Adipose tissue (tissue), 3 donors: Measurements from ENCODE around the gene CAB39. TPM values are rescaled to one million over a fixed set of nuclear protein-coding genes. Genes with fewer than 3 reads are reported as not detected.

Experiments
- H3K27ac ChIP-seq: one replicate; pipeline ENCODE4 v1.5.1; 2013; ENCODE audit warnings: low read depth, low read length
- WGBS, 3 donors: extraction: QIAGEN DNeasy Blood & Tissue Kit; methylation state at CpG; one replicate each; pipeline ENCODE4 v1.1.7; 2013; 5-methylcytosine and 5-hydroxymethylcytosine counted together
- polyA plus RNA-seq, 3 donors: library from polyadenylated mRNA; stranded (reverse); fragments of 200-250 nt; gene quantifications; one replicate each; pipeline ENCODE4 v1.2.3, GENCODE V29; 2013
- donor health status: healthy with polysubstance abuse.
- donor health status: Bipolar disorder and iron deficiency.
- donor health status: healthy.

Gene CAB39
- polyA plus RNA-seq, 3 donors, result 12.3 to 40.7 (median 37.3) TPM

DNA sequence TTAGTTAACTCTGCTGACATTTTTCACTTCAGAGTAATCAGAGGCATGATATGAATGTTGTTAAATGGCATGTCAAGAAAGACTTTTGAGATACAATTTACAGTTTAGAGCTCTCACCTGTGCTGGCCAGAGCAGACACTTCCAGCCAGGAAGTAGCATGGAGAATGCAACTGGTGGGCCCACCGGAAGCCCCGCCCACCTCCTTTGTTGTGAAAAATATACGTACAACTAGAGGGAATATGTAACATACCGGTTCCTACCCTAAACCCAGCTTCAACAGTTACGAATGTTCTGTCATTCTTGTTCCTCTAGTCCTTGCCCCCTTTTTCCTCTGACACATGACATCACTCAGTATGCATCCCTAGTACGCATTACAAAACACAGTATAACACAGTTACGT, 81.9 kb downstream of the CAB39 start:
- 64 to 91% (median 71%) methylated on average over 7 of the region's 7 CpGs for WGBS, 3 donors
- no peak overlapping the region for H3K27ac ChIP-seq

DNA sequence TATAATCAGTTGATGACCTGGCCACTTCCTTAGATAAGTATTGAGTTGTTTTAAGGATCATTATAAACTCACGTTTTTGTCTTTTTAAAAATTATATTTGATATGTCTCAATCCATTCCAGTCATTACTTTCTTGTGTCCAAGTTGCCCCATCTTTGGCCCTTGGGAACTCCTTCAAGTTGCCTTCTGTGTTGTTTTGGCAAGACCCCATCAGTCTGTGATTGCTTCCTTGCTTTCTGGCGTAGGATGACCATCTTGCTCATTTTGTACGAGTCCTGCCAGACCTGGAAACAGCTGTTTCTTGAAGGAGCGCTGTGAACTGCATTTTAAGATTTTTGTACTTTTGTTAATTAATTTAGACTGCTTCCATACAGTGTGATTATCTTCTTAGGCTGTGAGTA, 83.2 kb downstream of the CAB39 start:
- no peak overlapping the region for H3K27ac ChIP-seq
- 51 to 77% (median 57%) methylated on average over 4 of the region's 4 CpGs for WGBS, 3 donors

DNA sequence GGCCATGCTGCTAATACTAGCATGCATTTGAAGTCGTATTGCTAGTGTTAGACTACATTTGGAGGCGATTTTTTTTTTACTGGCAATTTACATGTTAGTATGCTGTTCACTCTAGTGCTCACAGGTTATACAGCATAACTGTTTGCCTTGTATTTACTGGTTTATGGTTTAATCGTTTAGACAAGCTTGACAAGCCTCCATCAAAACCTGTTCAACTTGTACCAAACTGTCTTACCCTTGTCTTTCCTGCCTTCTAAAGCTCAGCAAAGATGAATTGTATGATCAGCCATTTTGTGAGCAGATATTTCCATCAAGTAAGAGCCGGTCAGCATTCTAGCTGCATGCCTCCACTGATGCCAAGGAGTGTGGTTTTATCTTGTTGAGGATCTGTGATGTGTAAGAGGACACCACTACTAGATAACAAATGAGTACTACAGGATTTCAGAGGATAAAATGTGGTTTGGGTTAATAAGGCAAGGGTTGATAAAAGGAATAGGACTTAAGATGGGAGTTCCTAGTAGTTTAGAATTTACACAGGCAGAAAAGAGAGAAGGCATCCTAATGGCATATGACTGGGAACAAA, 83.7 kb downstream of the CAB39 start:
- H3K27ac ChIP-seq, result no peak overlapping the region
- 77 to 85% (median 79%) methylated on average over 4 of the region's 4 CpGs for WGBS, 3 donors

DNA sequence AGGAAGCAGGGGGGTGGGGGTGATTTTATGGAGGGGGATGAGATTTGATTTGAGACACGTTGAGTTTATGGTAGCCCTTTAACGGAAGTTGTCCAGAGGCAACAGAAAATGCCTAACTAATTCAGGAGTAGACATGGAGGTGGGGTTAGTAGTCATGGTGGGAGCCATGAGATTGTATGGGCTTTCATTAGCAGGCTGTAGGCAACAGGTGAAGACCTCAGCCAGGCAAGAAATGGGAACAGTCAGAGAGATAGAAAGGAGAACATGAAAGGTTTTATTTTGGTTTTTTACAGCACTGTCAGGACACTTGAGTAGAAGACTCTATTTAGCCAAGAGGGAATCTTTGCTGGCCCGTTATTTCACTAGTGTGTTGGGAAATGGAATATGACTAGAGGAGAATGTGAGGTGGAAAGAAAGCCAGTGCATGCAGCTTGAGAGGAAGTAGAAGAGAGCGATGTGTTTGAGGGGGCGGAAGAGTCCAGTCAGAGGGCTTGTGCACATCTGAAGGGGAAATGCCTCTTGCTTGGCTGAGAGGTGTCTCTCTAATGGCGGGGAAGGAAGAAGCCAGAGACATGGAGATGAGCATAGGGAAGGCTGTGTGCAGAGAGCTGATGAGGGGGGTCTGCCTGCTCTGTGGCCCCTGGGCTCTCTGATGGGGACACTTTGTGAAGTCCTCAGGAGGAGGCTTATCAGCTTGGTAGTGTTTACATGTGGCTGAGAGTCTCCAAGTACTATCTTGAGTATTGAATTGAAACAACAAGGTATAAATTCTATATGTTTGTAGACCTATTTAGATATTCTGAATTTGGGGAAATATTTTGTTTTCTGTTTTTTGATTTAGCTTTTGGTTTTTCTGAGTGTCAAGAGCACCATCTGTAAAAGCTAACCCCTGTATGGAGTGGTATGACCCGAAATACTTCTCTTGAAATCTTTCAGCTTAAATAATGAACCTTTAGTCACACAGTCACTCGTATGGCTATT, 85.2 kb downstream of the CAB39 start:
- WGBS, 3 donors, result 55 to 77% (median 64%) methylated on average over 8 of the region's 8 CpGs
- H3K27ac ChIP-seq, result no peak overlapping the region

GRCh38 chr2:230798769-230799399, 86.2 kb downstream of the CAB39 start:
- 38 to 45% (median 41%) methylated on average over 4 of the region's 4 CpGs for WGBS, 3 donors
- H3K27ac ChIP-seq, result no peak overlapping the region

DNA sequence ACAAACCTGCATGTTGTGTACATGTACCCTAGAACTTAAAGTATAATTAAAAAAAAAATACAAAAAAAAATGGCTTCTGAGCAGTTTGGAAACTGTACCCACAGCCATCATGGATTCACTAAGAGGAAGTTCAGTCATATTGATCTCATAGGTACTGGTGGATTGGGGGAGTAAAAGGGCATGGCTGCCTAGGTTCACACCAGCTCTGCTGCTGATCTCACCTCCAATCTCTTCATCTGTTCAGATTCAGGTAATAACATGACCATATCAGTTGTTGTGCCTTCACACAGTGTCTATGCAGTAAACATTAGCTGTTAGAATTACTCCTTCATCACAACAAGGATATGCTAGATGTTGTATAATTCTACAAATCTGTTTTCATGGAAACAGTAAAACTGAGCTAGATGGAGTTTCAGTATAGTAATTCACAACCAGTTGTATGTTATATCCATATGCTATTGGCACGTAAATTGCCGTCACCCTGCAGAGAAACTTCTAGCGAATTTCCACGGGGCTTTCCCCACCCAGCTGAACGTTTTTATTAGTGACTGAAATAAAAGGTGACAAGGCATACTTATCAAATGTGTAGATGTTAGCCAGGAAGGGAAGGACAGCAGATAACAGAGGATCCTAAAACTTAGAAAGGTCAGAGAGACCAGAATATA, 92.8 kb downstream of the CAB39 start:
- 86 to 91% (median 86%) methylated on average over 5 of the region's 5 CpGs for WGBS, 3 donors
- H3K27ac ChIP-seq, result no peak overlapping the region

- WGBS, 3 donors, result 47 to 73% (median 51%) methylated on average over 3 of the region's 3 CpGs
- no peak overlapping the region for H3K27ac ChIP-seq
Observed at GRCh38 chr2:230807729-230808128, 95.1 kb downstream of the CAB39 start.

DNA sequence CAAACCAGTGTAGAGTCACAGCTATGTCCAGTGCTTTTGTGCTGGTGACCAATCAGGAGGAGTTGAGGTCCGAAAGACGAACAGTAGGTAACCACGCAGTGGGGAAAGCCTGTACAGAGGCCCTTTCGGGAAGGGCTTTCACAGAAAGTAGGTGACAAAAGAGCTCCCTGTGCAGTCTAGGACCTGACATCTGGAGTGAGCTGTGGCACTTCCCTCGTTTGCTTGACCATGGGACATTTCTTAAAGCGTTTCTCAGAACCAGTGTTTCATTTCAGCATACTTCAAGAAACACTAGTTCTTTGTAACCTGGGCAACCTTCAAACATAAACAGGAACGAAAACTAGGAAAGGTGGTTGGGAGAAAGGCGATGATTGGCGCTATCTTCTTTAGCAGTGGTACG, 96.4 kb downstream of the CAB39 start:
- WGBS, 3 donors, result 86 to 92% (median 92%) methylated on average over 10 of the region's 10 CpGs
- no peak overlapping the region for H3K27ac ChIP-seq

GRCh38 chr2:230809677-230810251, 97.1 kb downstream of the CAB39 start:
- no peak overlapping the region for H3K27ac ChIP-seq
- 86 to 89% (median 88%) methylated on average over 8 of the region's 8 CpGs for WGBS, 3 donors

DNA sequence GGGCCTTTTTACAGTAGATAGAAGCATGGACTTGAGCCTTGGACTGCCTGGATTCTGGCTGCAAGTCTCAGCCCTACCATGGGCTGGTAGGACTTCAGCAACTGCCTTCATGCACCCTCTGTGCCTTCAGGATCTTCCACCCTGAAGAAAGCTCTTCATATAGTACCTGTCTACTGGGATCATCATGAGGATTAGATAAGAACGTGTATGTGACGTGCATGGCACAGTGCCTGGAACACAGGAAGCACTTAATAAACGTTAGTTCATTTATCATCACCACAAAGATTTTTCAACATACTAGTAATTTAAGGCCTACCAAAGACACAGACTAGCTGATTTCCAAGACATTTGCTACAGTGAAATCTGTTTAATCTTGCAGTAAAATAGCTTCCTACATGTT, 98.9 kb downstream of the CAB39 start:
- WGBS, 3 donors, result 35 to 61% (median 61%) methylated on average over 3 of the region's 3 CpGs
- H3K27ac ChIP-seq, result no peak overlapping the region

GRCh38 chr2:230812033-230812432, 99.4 kb downstream of the CAB39 start:
- no peak overlapping the region for H3K27ac ChIP-seq

DNA sequence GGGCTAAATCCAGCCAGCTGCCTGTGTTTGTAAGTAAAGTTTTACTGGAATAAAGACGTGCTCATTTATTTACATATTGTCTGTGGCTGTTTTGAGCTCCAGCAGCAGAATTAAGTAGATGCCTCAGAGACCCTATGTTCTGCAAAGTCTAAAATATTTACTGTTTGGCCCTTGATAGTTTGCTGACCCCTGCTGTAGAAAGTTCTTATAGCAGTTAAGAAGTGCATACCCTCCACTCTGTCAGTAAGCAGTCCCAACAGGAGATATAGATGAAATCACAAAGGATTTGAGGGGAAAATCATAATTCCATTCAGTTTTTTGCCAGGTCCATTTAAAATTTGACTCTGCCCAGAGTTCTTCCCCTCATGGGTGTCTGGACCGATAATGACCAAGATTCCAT, 102.0 kb downstream of the CAB39 start:
- WGBS, 3 donors, result 78 to 87% (median 86%) methylated on average over 2 of the region's 2 CpGs

More at GRCh38 chr2:230812033-230812432, 99.4 kb downstream of the CAB39 start:
- 92 to 96% (median 93%) methylated on average over 6 of the region's 6 CpGs for WGBS, 3 donors

GRCh38 chr2:230815088-230815487, 102.4 kb downstream of the CAB39 start:
- 80 to 89% (median 83%) methylated on average over 3 of the region's 3 CpGs for WGBS, 3 donors
- H3K27ac ChIP-seq, result no peak overlapping the region

More for the DNA sequence above, 102.0 kb downstream of the CAB39 start:
- no peak overlapping the region for H3K27ac ChIP-seq

- 42 to 82% (median 79%) methylated on average over 7 of the region's 7 CpGs for WGBS, 3 donors
- H3K27ac ChIP-seq, result no peak overlapping the region
Observed at GRCh38 chr2:230816735-230817134, 104.1 kb downstream of the CAB39 start.

- H3K27ac ChIP-seq, result no peak overlapping the region
- WGBS, 3 donors, result 85 to 100% (median 93%) methylated on average over 1 of the region's 1 CpG
Observed at GRCh38 chr2:230819433-230819832, 106.8 kb downstream of the CAB39 start.

DNA sequence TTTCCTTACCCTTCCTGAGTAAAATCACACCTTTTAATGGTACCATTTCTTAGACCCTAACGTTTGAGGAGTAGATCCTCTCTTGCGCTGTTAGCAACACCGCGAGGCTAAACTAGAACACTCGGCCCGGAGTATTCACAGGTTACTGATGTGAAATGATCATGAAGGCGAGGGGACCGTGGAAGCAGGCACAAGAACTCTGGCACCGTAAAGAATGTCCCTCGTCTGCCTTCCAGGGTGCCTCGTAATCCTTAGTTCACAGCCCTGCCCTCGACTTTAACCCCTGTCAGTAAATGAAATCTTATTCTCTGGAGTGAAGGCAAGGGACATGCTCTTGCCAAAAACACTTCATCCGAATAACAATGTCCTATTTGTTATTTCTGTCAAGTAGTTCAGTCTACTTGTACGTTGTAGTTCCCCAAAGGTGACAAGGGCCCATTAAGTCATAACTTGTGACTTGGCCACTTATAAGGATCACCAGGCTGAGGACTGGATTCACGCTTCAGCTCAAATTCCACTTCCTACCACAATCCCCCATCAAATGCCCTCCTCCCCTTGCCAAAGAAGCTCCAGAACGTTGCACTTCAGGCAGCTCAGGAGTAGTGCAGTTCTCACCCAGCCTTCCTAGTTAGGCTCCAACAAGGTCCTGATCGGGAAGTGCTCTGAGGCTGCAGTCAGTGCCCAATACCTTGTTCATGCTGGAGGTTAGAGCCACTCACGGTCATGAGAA, 108.8 kb downstream of the CAB39 start:
- H3K27ac ChIP-seq, result no peak overlapping the region
- WGBS, 3 donors, result 75 to 79% (median 78%) methylated on average over 18 of the region's 18 CpGs

- H3K27ac ChIP-seq, result no peak overlapping the region
- 89 to 92% (median 91%) methylated on average over 13 of the region's 13 CpGs for WGBS, 3 donors
Observed at GRCh38 chr2:230821991-230822520, 109.4 kb downstream of the CAB39 start.
